HCT116 (cell line): ENCODE data around the gene SUMO3.

ENCODE experiments used
- CTCF ChIP-seq, 3 experiments: fragments of 200-600 bp in 1 of 3; sonication (generic) in 1 of 3; IDR thresholded peaks in 2 of 3; conservative IDR thresholded peaks in 1 of 3; 2 replicates each; pipeline ENCODE4 v1.5.1; 2012 to 2017; ENCODE audit warnings: low read depth in 2 of 3, low read length in 2 of 3, antibody characterized with exemption in 1 of 3, borderline replicate concordance in 1 of 3, control low read depth in 1 of 3, mild to moderate bottlenecking in 1 of 3, mixed read lengths in 1 of 3, mixed run types in 1 of 3, moderate library complexity in 1 of 3; ENCODE audit not compliant: insufficient read depth in 1 of 3
- EZH2 ChIP-seq: fragments of 200-600 bp; sonication (generic); IDR thresholded peaks from 2 replicates; pipeline ENCODE4 v1.6.1; 2017; ENCODE audit warnings: antibody characterized with exemption, mixed run types
- EZH2phosphoT487 ChIP-seq: fragments of 200-600 bp; IDR thresholded peaks from 2 replicates; pipeline ENCODE4 v1.6.1; 2018; ENCODE audit warnings: antibody characterized with exemption, borderline replicate concordance
- POLR2A ChIP-seq: IDR thresholded peaks from 2 replicates; pipeline ENCODE4 v1.7.0; 2011; ENCODE audit warnings: borderline replicate concordance; ENCODE audit not compliant: insufficient read depth, insufficient read length; ENCODE audit errors: extremely low read depth
- RAD21 ChIP-seq: IDR thresholded peaks from 2 replicates; pipeline ENCODE4 v1.6.1; 2012; ENCODE audit warnings: low read depth, mild to moderate bottlenecking
- SP1 ChIP-seq: IDR thresholded peaks from 2 replicates; pipeline ENCODE4 v1.6.1; 2012; ENCODE audit warnings: low read depth
- ZFX ChIP-seq: fragments of 450-650 bp; IDR thresholded peaks from 2 replicates; pipeline ENCODE4 v1.6.1; 2017

GRCh38 chr21:44850905-44851657 lies 33.2 kb upstream of the SUMO3 start:
- TF ChIP-seq POLR2A (no peak), EZH2phosphoT487 (no peak), RAD21 (no peak), CTCF (IDR thresholded peaks at IDR 0.05 in 2 of 3, conservative IDR thresholded peaks at IDR 0.05 in 1 of 3; ENCODE audit: borderline replicate concordance in 1 of 3, insufficient read depth in 1 of 3, low read depth in 2 of 3, low read length in 2 of 3) (no peak), SP1 (no peak), EZH2 (no peak), ZFX (no peak)
